OCI-LY1 (cell line): ENCODE results near the gene UST.
A peak's percentile ranks its signal among the peaks of the same experiment; 100 is the strongest.

Experiments used
- H2AFZ ChIP-seq: fragments of 200-600 bp; sonication (generic), shearing (Covaris generic); 2 replicates; pipeline ENCODE4 v1.6.0; 2014; ENCODE audit warnings: antibody characterized with exemption, mild to moderate bottlenecking, low read length
- H3F3A ChIP-seq: fragments of 200-600 bp; sonication (generic), shearing (Covaris generic); 2 replicates; pipeline ENCODE4 v1.6.0; 2014; ENCODE audit warnings: mild to moderate bottlenecking, antibody characterized with exemption, low read length, moderate library complexity; ENCODE audit not compliant: insufficient read depth
- H3K27ac ChIP-seq: fragments of 200-600 bp; sonication (generic); 2 replicates; pipeline ENCODE4 v1.5.1; 2014; ENCODE audit warnings: low read length, mixed run types, mild to moderate bottlenecking, low read depth; ENCODE audit not compliant: poor library complexity, severe bottlenecking
- H3K27me3 ChIP-seq: fragments of 200-600 bp; sonication (generic); 2 replicates; pipeline ENCODE4 v1.6.0; 2014; ENCODE audit warnings: antibody characterized with exemption, mild to moderate bottlenecking, low read length, moderate library complexity; ENCODE audit not compliant: insufficient read depth
- H3K36me3 ChIP-seq: fragments of 200-600 bp; sonication (generic); 2 replicates; pipeline ENCODE4 v1.6.1; 2014; ENCODE audit warnings: mild to moderate bottlenecking, antibody characterized with exemption, low read length, moderate library complexity, mixed read lengths; ENCODE audit not compliant: insufficient read depth
- H3K4me1 ChIP-seq: fragments of 200-600 bp; sonication (generic); 2 replicates; pipeline ENCODE4 v1.5.1; 2014; ENCODE audit warnings: mild to moderate bottlenecking, low read length, moderate library complexity; ENCODE audit not compliant: insufficient read depth, severe bottlenecking
- H3K4me2 ChIP-seq: fragments of 200-600 bp; sonication (generic), shearing (Covaris generic); 2 replicates; pipeline ENCODE4 v1.6.1; 2014; ENCODE audit warnings: low read length
- H3K4me3 ChIP-seq: fragments of 200-600 bp; sonication (generic); 2 replicates; pipeline ENCODE4 v1.5.1; 2014; ENCODE audit warnings: low read length, low read depth, mild to moderate bottlenecking, mixed read lengths; ENCODE audit not compliant: poor library complexity, severe bottlenecking
- H3K79me2 ChIP-seq: fragments of 200-600 bp; shearing (Covaris generic); 2 replicates; pipeline ENCODE4 v1.6.1; 2016; ENCODE audit warnings: mixed run types, low read length, mixed read lengths; ENCODE audit not compliant: insufficient read depth
- H3K9ac ChIP-seq: fragments of 200-600 bp; sonication (generic), shearing (Covaris generic); 2 replicates; pipeline ENCODE4 v1.6.1; 2014; ENCODE audit warnings: mild to moderate bottlenecking, low read length, mixed read lengths
- H3K9me2 ChIP-seq: fragments of 200-600 bp; sonication (generic), shearing (Covaris generic); 2 replicates; pipeline ENCODE4 v1.6.1; 2014; ENCODE audit warnings: low read depth, mild to moderate bottlenecking, low read length, mixed read lengths
- H3K9me3 ChIP-seq: fragments of 200-600 bp; shearing (Covaris generic); 2 replicates; pipeline ENCODE4 v1.6.1; 2014; ENCODE audit warnings: low read length, mixed read lengths
- H4K20me1 ChIP-seq: fragments of 200-600 bp; sonication (generic), shearing (Covaris generic); 2 replicates; pipeline ENCODE4 v1.6.0; 2016; ENCODE audit warnings: mild to moderate bottlenecking, low read length; ENCODE audit not compliant: insufficient read depth
- EZH2 ChIP-seq: fragments of 200-600 bp; sonication (generic), shearing (Covaris generic); IDR thresholded peaks from 2 replicates; pipeline ENCODE4 v1.8.0; 2017; ENCODE audit warnings: borderline replicate concordance, mixed run types, mild to moderate bottlenecking, antibody characterized with exemption, low read length, moderate library complexity, mixed read lengths
- TF ChIP-seq, protein P1 (sequence below): fragments of 200-600 bp; sonication (generic), shearing (Covaris generic); IDR thresholded peaks from 2 replicates; pipeline ENCODE4 v1.5.1; 2017; ENCODE audit warnings: mild to moderate bottlenecking, antibody characterized with exemption, low read length, moderate library complexity, mixed read lengths

UST gene

DNA sequence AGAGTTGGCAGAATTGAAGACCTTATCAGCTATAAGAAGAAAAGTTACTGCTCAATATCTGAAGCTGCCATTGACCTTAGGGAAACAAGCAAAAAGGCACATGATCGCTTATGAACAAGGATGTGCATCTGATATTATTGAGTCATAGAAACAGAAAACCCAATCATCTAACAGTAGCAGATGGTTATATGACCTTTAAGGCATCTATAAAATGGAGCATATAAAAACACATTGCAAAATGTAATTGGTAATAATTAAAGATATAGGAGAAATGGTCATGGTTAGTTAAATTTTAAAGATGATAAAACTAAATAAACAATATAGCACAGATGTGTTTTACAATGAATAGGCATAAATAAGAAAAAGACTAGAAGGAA, 310.6 kb downstream of the UST start:
- H2AFZ ChIP-seq: no peak overlapping the region
- no peaks in the 10 kb centered on the region for H4K20me1 ChIP-seq
- no peaks in the 10 kb centered on the region for H3K9me3 ChIP-seq
- no peaks in the 10 kb centered on the region for H3F3A ChIP-seq
- no peak overlapping the region for H3K27ac ChIP-seq
- H3K4me1 ChIP-seq: peaks cover 11% of the 10 kb centered on the region
- H3K79me2 ChIP-seq: no peaks in the 10 kb centered on the region
- H3K4me3 ChIP-seq: no peak overlapping the region
- TF ChIP-seq EZH2: no peak
- TF ChIP-seq, protein P1, sequence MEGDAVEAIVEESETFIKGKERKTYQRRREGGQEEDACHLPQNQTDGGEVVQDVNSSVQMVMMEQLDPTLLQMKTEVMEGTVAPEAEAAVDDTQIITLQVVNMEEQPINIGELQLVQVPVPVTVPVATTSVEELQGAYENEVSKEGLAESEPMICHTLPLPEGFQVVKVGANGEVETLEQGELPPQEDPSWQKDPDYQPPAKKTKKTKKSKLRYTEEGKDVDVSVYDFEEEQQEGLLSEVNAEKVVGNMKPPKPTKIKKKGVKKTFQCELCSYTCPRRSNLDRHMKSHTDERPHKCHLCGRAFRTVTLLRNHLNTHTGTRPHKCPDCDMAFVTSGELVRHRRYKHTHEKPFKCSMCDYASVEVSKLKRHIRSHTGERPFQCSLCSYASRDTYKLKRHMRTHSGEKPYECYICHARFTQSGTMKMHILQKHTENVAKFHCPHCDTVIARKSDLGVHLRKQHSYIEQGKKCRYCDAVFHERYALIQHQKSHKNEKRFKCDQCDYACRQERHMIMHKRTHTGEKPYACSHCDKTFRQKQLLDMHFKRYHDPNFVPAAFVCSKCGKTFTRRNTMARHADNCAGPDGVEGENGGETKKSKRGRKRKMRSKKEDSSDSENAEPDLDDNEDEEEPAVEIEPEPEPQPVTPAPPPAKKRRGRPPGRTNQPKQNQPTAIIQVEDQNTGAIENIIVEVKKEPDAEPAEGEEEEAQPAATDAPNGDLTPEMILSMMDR: no peak
- H3K27me3 ChIP-seq: no peaks in the 10 kb centered on the region
- no peaks in the 10 kb centered on the region for H3K9me2 ChIP-seq
- no peak overlapping the region for H3K9ac ChIP-seq
- no peaks in the 10 kb centered on the region for H3K36me3 ChIP-seq
- no peak overlapping the region for H3K4me2 ChIP-seq

DNA sequence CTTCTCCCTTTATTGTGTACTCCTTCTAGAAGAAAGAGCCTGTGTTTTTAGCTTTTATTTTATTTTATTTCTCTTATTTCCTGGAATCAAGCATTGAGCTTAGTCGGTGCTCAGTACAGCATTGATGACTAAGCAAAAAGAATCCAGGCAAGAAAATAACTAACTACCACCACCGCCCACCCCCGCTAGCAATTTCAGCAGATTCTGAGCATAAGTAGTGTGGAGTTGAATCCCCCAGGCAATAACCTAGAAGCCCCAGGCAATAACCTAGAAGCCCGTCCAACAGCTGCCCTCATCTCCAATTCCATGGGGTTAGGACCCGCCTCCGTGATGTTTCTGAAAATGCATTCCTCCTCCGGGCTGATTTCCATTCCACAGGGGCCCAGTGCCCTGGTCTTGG, 312.7 kb downstream of the UST start:
- H3K4me1 ChIP-seq: peaks cover 11% of the 10 kb centered on the region
- H3K36me3 ChIP-seq: no peaks in the 10 kb centered on the region
- no peak overlapping the region for H3K4me2 ChIP-seq
- H3F3A ChIP-seq: no peaks in the 10 kb centered on the region
- H3K9ac ChIP-seq: no peak overlapping the region
- no peaks in the 10 kb centered on the region for H3K9me2 ChIP-seq
- H3K79me2 ChIP-seq: no peaks in the 10 kb centered on the region
- H3K27ac ChIP-seq: no peak overlapping the region
- no peaks in the 10 kb centered on the region for H3K9me3 ChIP-seq
- H3K4me3 ChIP-seq: no peak overlapping the region
- H3K27me3 ChIP-seq: no peaks in the 10 kb centered on the region
- H2AFZ ChIP-seq: no peak overlapping the region
- TF ChIP-seq, protein P1: no peak
- TF ChIP-seq EZH2: no peak
- H4K20me1 ChIP-seq: no peaks in the 10 kb centered on the region

DNA sequence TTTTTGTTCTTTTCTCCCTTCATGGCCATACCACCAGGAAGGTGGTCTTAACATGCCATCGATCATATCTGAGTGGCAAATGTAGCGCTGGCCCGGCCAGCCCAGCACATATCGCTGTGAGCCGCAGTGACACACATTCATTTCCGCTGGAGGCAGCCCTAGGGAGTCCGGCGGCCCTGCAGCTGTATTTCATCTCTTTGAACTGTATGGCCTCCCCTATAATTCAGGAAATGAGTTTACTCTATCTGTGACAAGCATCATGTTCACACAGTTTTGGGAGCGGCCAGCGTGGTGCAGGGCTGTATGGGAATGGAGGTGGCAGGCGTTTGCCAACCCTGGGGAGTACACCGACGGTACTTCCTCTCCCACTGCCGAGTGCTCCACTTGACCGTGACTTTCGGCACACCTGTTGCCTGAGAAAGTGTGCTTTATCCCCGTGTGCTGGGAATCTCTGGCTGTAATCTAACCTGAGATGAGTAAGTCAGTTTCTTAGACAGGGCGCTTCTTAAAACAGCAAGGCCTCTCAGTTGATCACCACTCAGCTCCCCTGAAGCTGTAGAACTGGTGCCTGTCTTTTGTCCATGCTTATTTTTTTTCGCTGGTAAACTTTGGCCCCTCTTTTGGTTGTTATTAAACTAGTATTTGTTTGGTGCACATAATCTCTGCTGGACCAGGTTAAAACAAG, 313.6 kb downstream of the UST start:
- Histone ChIP-seq H3K79me2 (no peaks in the 10 kb centered on the region), H3K9me3 (no peaks in the 10 kb centered on the region), H2AFZ (no peak overlapping the region), H3K9ac (no peak overlapping the region), H3K4me1 (peaks cover 11% of the 10 kb centered on the region), H3K27ac (no peak overlapping the region), H3K27me3 (no peaks in the 10 kb centered on the region), H3K9me2 (no peaks in the 10 kb centered on the region), H4K20me1 (no peaks in the 10 kb centered on the region), H3K4me2 (peak overlapping the region; percentile 24; the same call in 1 of the 2 replicates), H3F3A (no peaks in the 10 kb centered on the region), H3K36me3 (no peaks in the 10 kb centered on the region), H3K4me3 (peak overlapping the region; percentile 6)
- no peak for TF ChIP-seq EZH2
- TF ChIP-seq, protein P1: no peak
